Measurements from ENCODE around the gene C10orf67.
"Not testable (repeated sequence)": the region's sequence is repeated elsewhere in the genome, so short reads cannot be mapped to it uniquely, and the experiment has no call there.

Gene C10orf67

GRCh38 chr10:23344241-23344841, at the start of gene C10orf67:
Gene C10orf67 (minus strand): TSS chr10:23344797. CDS start chr10:23344774, 23 bp downstream.
- no peak for DNase-seq (ENCODE audit: low read depth)

GRCh38 chr10:23391821-23392220, 47.2 kb upstream of the C10orf67 start:
- no peak for DNase-seq (ENCODE audit: low read depth)

GRCh38 chr10:23390809-23391208, 46.2 kb upstream of the C10orf67 start:
- no peak for DNase-seq (ENCODE audit: low read depth)

GRCh38 chr10:23390408-23390807, 45.8 kb upstream of the C10orf67 start:
- DNase-seq (ENCODE audit: low read depth), result not testable (repeated sequence)

- DNase-seq (ENCODE audit: low read depth), result not testable (repeated sequence)
These were observed 42.9 kb upstream of the C10orf67 start for GRCh38 chr10:23387516-23387915.

- DNase-seq (ENCODE audit: low read depth), result no peak
These were observed 41.5 kb upstream of the C10orf67 start for GRCh38 chr10:23386052-23386451.

- no peak for DNase-seq (ENCODE audit: low read depth)
These were observed 39.8 kb upstream of the C10orf67 start for GRCh38 chr10:23384364-23384763.

GRCh38 chr10:23383637-23384036, 39.0 kb upstream of the C10orf67 start:
- DNase-seq (ENCODE audit: low read depth), result no peak

- no peak for DNase-seq (ENCODE audit: low read depth)
These were observed 36.9 kb upstream of the C10orf67 start for GRCh38 chr10:23381298-23382040.

GRCh38 chr10:23379686-23380085, 35.1 kb upstream of the C10orf67 start:
- DNase-seq (ENCODE audit: low read depth), result no peak

- DNase-seq (ENCODE audit: low read depth), result no peak
These were observed 31.6 kb upstream of the C10orf67 start for GRCh38 chr10:23376229-23376655.

- DNase-seq (ENCODE audit: low read depth), result no peak
These were observed 30.8 kb upstream of the C10orf67 start for GRCh38 chr10:23375366-23375765.

- DNase-seq (ENCODE audit: low read depth), result no peak
These were observed 28.6 kb upstream of the C10orf67 start for GRCh38 chr10:23373156-23373555.

- DNase-seq (ENCODE audit: low read depth), result no peak
These were observed 26.5 kb upstream of the C10orf67 start for GRCh38 chr10:23371073-23371472.

GRCh38 chr10:23370106-23370505, 25.5 kb upstream of the C10orf67 start:
- no peak for DNase-seq (ENCODE audit: low read depth)

- no peak for DNase-seq (ENCODE audit: low read depth)
These were observed 24.4 kb upstream of the C10orf67 start for GRCh38 chr10:23368816-23369640.

GRCh38 chr10:23367896-23368595, 23.4 kb upstream of the C10orf67 start:
- no peak for DNase-seq (ENCODE audit: low read depth)

GRCh38 chr10:23365417-23366030, 20.9 kb upstream of the C10orf67 start:
- DNase-seq (ENCODE audit: low read depth), result not testable (repeated sequence)

GRCh38 chr10:23364378-23364777, 19.8 kb upstream of the C10orf67 start:
- DNase-seq (ENCODE audit: low read depth), result no peak

GRCh38 chr10:23363793-23364135, 19.2 kb upstream of the C10orf67 start:
- no peak for DNase-seq (ENCODE audit: low read depth)

GRCh38 chr10:23362879-23363792, 18.5 kb upstream of the C10orf67 start:
- no peak for DNase-seq (ENCODE audit: low read depth)

Measured in CMK (cell line).